AG10803 (cell line): ENCODE measurements around the gene C1QTNF9B.

ENCODE experiments used
- DNase-seq: peaks from one replicate; pipeline ENCODE4 v3.0.0; 2010; ENCODE audit warnings: low read depth
- H3K4me3 ChIP-seq: 2 replicates; pipeline ENCODE4 v1.5.1; 2011; ENCODE audit warnings: mild to moderate bottlenecking, low read length, control low read depth
- CTCF ChIP-seq: conservative IDR thresholded peaks from 2 replicates; pipeline ENCODE4 v1.5.1; 2011; ENCODE audit warnings: mild to moderate bottlenecking, low read length, control low read depth, inconsistent platforms

The C1QTNF9B gene

GRCh38 chr13:23861310-23861709, 36.0 kb downstream of the C1QTNF9B start:
- no peak overlapping the region for H3K4me3 ChIP-seq
- no peak for TF ChIP-seq CTCF
- DNase-seq = no peak

- TF ChIP-seq CTCF = no peak
- H3K4me3 ChIP-seq = no peak overlapping the region
- DNase-seq = no peak
Observed at GRCh38 chr13:23859904-23860303, 37.4 kb downstream of the C1QTNF9B start.

- H3K4me3 ChIP-seq = no peak overlapping the region
- TF ChIP-seq CTCF = no peak
- DNase-seq = no peak
Observed at GRCh38 chr13:23859455-23859854, 37.8 kb downstream of the C1QTNF9B start.

GRCh38 chr13:23858546-23858945, 38.8 kb downstream of the C1QTNF9B start:
- DNase-seq = no peak

GRCh38 chr13:23856008-23856750, 41.1 kb downstream of the C1QTNF9B start:
- TF ChIP-seq CTCF = no peak
- no peak overlapping the region for H3K4me3 ChIP-seq
- no peak for DNase-seq

More at GRCh38 chr13:23858546-23858945, 38.8 kb downstream of the C1QTNF9B start:
- H3K4me3 ChIP-seq = no peak overlapping the region
- TF ChIP-seq CTCF = no peak

GRCh38 chr13:23855360-23855759, 41.9 kb downstream of the C1QTNF9B start:
- TF ChIP-seq CTCF = no peak
- DNase-seq = no peak
- H3K4me3 ChIP-seq = no peak overlapping the region

GRCh38 chr13:23852351-23852750, 45.0 kb downstream of the C1QTNF9B start:
- H3K4me3 ChIP-seq = no peak overlapping the region
- no peak for DNase-seq
- no peak for TF ChIP-seq CTCF
